Ascending aorta (tissue), 2 donors: ENCODE data around the gene REV3L. TPM values are rescaled to one million over a fixed set of nuclear protein-coding genes. Genes with fewer than 3 reads are reported as not detected.

ENCODE experiments used
- DNase-seq, 2 donors: peaks; one replicate each; pipeline ENCODE4 v3.0.0-alpha.2; 2019; ENCODE audit warnings: low spot score in 2 of 2
- H3K27ac ChIP-seq, 2 donors: fragments of 200-600 bp; sonication (generic); one replicate each; pipeline ENCODE4 v1.5.1; 2016 to 2017; ENCODE audit warnings: mild to moderate bottlenecking in 1 of 2
- H3K27me3 ChIP-seq: fragments of 200-600 bp; sonication (generic); one replicate; pipeline ENCODE4 v1.5.1; 2017
- H3K36me3 ChIP-seq, 2 donors: fragments of 200-600 bp; sonication (generic); one replicate each; pipeline ENCODE4 v1.5.1; 2016
- H3K4me1 ChIP-seq, 2 donors: fragments of 200-600 bp; sonication (generic); one replicate each; pipeline ENCODE4 v1.5.1; 2016 to 2017; ENCODE audit warnings: mild to moderate bottlenecking in 1 of 2
- H3K4me3 ChIP-seq, 2 donors: fragments of 200-600 bp; sonication (generic); one replicate each; pipeline ENCODE4 v1.5.1; 2016 to 2017; ENCODE audit warnings: mild to moderate bottlenecking in 1 of 2
- H3K9me3 ChIP-seq, 2 donors: fragments of 200-600 bp; sonication (generic); one replicate each; pipeline ENCODE4 v1.5.1; 2016
- intact Hi-C: fragments of 100-400 bp; cut with DNase I; formaldehyde crosslinking; loops from one replicate; pipeline ENCODE4 v1.15.1; 2023
- total RNA-seq: library from RNA; depleted of rRNA; stranded (reverse); fragments of >200 nt; gene quantifications from one replicate; pipeline ENCODE4 v1.1.0, GENCODE V29; 2016
- TF ChIP-seq, protein P1 (sequence below), 3 experiments: fragments of 200-600 bp in 2 of 3; fragments of 450-650 bp in 1 of 3; sonication (generic) in 2 of 3; IDR thresholded peaks; one replicate each; pipeline ENCODE4 v1.5.1; 2016 to 2019; ENCODE audit warnings: antibody characterized with exemption in 3 of 3, mild to moderate bottlenecking in 1 of 3, moderate library complexity in 1 of 3

The REV3L gene
- total RNA-seq, 1 donor from 2014 or later, result 91.5 TPM

DNA sequence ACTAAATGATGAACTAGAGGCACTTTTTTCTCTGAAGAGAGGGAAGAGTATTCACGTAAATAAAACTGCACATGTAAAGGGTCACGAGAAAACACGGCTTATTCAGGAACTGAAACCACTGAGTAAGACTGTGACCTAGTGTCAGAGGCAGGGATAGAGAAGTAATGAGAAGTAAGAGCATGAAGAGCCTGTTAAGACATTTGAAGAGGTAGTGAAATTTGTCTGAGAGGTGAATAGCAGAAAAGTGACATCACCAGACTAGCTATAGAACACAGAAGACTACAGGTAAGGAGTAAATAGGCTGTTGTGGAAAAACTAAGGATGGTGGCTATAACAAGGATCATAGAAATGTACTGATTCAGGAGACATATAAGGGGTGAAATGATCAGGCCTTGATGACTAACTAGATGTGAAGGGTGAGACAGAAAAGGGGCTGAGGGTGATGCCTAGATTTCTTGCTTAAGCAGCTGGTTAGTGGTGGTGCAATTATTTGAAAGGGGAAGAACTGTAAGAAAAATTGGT, 76.8 kb downstream of the REV3L start:
- intact Hi-C loops, result no loop called here
- Histone ChIP-seq H3K4me3 (no peak overlapping the region), H3K27ac (no peak overlapping the region), H3K27me3 (no peaks in the 10 kb centered on the region), H3K9me3 (no peaks in the 10 kb centered on the region), H3K36me3 (peaks cover 21 to 48% of the 10 kb centered on the region in 2 donors), H3K4me1 (no peaks in the 10 kb centered on the region)
- TF ChIP-seq, protein P1, sequence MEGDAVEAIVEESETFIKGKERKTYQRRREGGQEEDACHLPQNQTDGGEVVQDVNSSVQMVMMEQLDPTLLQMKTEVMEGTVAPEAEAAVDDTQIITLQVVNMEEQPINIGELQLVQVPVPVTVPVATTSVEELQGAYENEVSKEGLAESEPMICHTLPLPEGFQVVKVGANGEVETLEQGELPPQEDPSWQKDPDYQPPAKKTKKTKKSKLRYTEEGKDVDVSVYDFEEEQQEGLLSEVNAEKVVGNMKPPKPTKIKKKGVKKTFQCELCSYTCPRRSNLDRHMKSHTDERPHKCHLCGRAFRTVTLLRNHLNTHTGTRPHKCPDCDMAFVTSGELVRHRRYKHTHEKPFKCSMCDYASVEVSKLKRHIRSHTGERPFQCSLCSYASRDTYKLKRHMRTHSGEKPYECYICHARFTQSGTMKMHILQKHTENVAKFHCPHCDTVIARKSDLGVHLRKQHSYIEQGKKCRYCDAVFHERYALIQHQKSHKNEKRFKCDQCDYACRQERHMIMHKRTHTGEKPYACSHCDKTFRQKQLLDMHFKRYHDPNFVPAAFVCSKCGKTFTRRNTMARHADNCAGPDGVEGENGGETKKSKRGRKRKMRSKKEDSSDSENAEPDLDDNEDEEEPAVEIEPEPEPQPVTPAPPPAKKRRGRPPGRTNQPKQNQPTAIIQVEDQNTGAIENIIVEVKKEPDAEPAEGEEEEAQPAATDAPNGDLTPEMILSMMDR (IDR thresholded peaks at IDR 0.05), result no peak
- DNase-seq, result no peak

DNA sequence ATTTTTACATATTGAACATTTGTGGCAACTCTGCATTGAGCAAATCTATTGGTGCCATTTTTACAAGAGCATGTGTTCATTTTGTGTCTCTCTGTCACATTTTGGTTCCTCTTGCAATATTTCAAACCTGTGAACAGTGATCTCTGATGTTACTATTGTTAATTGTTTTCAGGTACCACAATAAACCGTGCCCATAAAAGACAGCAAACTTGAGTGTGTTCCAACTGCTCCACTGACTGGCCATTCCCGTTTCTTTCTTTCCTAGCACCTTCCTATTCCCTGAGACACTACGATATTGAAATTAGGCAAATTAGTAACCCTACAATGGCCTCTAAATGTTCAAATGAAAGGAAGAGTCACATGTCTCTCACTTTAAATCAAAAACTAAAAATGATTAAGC, 79.6 kb downstream of the REV3L start:
- DNase-seq, result no peak

DNA sequence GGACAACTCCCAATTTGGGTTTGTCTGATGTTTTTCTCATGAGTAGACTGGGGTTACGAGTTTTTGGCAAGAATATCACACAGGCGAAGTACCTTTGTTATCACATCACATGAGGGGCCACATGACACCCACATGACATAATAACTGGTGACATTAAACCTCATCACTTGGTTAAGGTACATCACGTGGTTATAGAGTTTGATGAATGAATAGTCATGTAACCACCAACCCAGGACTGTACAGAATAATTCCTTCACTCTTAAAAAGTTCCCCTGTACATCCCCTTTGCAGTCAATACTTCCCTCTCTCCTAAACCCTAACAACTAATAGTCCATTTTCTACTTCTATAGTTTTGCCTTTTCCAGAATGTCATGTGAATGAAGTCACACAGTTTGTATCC, 83.4 kb downstream of the REV3L start:
- TF ChIP-seq, protein P1 (IDR thresholded peaks at IDR 0.05), result no peak
- intact Hi-C loops, result no loop called here
- DNase-seq, result no peak
- Histone ChIP-seq H3K27me3 (no peaks in the 10 kb centered on the region), H3K36me3 (peaks cover 20 to 54% of the 10 kb centered on the region in 2 donors), H3K4me3 (no peak overlapping the region), H3K27ac (no peak overlapping the region), H3K4me1 (no peaks in the 10 kb centered on the region), H3K9me3 (no peaks in the 10 kb centered on the region)

More for the DNA sequence above, 79.6 kb downstream of the REV3L start:
- Histone ChIP-seq H3K27me3 (no peaks in the 10 kb centered on the region), H3K36me3 (peaks cover 21 to 43% of the 10 kb centered on the region in 2 donors), H3K27ac (no peak overlapping the region), H3K4me3 (no peak overlapping the region), H3K9me3 (no peaks in the 10 kb centered on the region), H3K4me1 (no peaks in the 10 kb centered on the region)
- intact Hi-C loops, result no loop called here
- TF ChIP-seq, protein P1 (IDR thresholded peaks at IDR 0.05), result no peak

DNA sequence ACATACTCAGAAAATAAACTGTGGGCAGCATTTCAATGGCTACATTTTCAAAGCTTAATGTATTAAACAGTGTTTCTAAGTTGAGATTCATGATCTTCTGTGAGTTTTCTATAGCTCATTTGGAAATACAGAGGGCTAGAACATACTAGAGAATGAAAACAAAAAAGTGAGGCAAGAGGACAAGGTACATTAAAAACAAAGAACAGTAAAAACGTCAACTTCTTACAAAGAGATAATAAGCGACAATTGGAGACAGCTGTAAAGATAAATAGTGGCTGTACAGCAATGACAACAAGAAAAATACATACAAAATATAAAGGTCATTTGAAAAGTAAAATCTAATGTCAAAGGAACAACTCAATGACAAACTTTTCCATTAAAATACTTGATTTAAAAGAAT, 94.3 kb downstream of the REV3L start:
- Histone ChIP-seq H3K27me3 (no peaks in the 10 kb centered on the region), H3K27ac (peak overlapping the region in 1 of 2 donors; percentile 8), H3K9me3 (no peaks in the 10 kb centered on the region), H3K4me3 (no peak overlapping the region), H3K36me3 (peaks cover 0 to 41% of the 10 kb centered on the region in 2 donors), H3K4me1 (no peaks in the 10 kb centered on the region)
- intact Hi-C loops, result no loop called here
- DNase-seq, result no peak
- TF ChIP-seq, protein P1 (IDR thresholded peaks at IDR 0.05), result no peak

GRCh38 chr6:111382476-111383294, 100.3 kb downstream of the REV3L start:
- Histone ChIP-seq H3K4me1 (peaks cover 0 to 16% of the 10 kb centered on the region in 2 donors), H3K27me3 (no peaks in the 10 kb centered on the region), H3K4me3 (no peak overlapping the region), H3K27ac (peak overlapping the region; percentile 64 to 76), H3K36me3 (peaks cover 3 to 24% of the 10 kb centered on the region in 2 donors), H3K9me3 (no peaks in the 10 kb centered on the region)
- TF ChIP-seq, protein P1 (IDR thresholded peaks at IDR 0.05), result no peak
- no peak for DNase-seq
- intact Hi-C loops, result loop anchor here (5.0 kb wide), 1 partner anchor 100 kb away; the partner anchor contains the start of gene REV3L
